Right lobe of liver (tissue), 4 donors: ENCODE measurements around the gene GALNT14.

Experiments used
- POLR2A ChIP-seq: fragments of 450-650 bp; IDR thresholded peaks from one replicate; pipeline ENCODE4 v1.6.1; 2017; ENCODE audit warnings: antibody characterized with exemption, mild to moderate bottlenecking
- TF ChIP-seq, protein P1 (sequence below), 4 donors: fragments of 200-600 bp in 3 of 4; fragments of 450-650 bp in 1 of 4; IDR thresholded peaks; one replicate each; pipeline versions ENCODE4 v1.5.1 to v1.8.0; 2016 to 2022; ENCODE audit warnings: antibody characterized with exemption in 4 of 4, mild to moderate bottlenecking in 2 of 4
- donor health status: DM: no; HTN: no; CAD: no.
- donor health status: DM: no; HTN: no; CAD: no.
- donor health status: DM: no; HTN: yes; CAD: no.

DNA sequence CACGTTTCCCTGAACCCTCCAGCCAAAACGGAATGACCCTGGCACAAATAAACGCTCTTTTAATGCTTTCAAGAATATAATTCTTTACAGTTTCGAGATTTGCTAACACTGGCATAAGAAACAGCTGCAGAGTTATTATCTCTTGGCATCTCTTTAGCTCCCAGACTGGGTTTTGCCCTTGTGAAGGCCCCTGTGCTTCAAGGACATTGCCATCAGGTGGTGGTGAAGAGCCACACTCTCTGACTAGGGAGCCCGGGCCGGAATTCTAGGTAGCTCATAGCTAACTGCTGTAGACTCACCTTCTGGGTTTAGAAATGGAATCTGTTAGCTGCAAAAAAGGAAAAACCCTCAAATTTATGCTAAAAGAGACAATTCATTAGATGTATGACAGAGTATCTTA lies 13.3 kb upstream of the GALNT14 start:
- TF ChIP-seq, protein P1, sequence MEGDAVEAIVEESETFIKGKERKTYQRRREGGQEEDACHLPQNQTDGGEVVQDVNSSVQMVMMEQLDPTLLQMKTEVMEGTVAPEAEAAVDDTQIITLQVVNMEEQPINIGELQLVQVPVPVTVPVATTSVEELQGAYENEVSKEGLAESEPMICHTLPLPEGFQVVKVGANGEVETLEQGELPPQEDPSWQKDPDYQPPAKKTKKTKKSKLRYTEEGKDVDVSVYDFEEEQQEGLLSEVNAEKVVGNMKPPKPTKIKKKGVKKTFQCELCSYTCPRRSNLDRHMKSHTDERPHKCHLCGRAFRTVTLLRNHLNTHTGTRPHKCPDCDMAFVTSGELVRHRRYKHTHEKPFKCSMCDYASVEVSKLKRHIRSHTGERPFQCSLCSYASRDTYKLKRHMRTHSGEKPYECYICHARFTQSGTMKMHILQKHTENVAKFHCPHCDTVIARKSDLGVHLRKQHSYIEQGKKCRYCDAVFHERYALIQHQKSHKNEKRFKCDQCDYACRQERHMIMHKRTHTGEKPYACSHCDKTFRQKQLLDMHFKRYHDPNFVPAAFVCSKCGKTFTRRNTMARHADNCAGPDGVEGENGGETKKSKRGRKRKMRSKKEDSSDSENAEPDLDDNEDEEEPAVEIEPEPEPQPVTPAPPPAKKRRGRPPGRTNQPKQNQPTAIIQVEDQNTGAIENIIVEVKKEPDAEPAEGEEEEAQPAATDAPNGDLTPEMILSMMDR (IDR thresholded peaks at IDR 0.05): no peak
- no peak for TF ChIP-seq POLR2A
